Neural crest cell (in vitro differentiated cells): Measurements from ENCODE around the gene BCORL1. TPM values are rescaled to one million over a fixed set of nuclear protein-coding genes. Genes with fewer than 3 reads are reported as not detected.

Experiments
- DNase-seq: peaks from one replicate; pipeline ENCODE4 v3.0.0; 2021; ENCODE audit warnings: low read depth, mixed read lengths, low spot score
- H3K27ac Mint-ChIP-seq: one replicate; pipeline ENCODE4 v1.8.0; 2021; ENCODE audit warnings: mild to moderate bottlenecking, mixed read lengths; ENCODE audit not compliant: unreplicated experiment
- H3K27me3 Mint-ChIP-seq: 2 replicates; pipeline ENCODE4 v1.8.0; 2021; ENCODE audit warnings: low read depth, mild to moderate bottlenecking, mixed read lengths
- H3K36me3 Mint-ChIP-seq: 2 replicates; pipeline ENCODE4 v1.8.0; 2021; ENCODE audit warnings: low read depth, mild to moderate bottlenecking, mixed read lengths
- H3K4me1 Mint-ChIP-seq: 2 replicates; pipeline ENCODE4 v1.8.0; 2021; ENCODE audit warnings: mixed read lengths
- H3K4me3 Mint-ChIP-seq: one replicate; pipeline ENCODE4 v1.8.0; 2021; ENCODE audit warnings: mild to moderate bottlenecking, mixed read lengths
- H3K9me3 Mint-ChIP-seq: 2 replicates; pipeline ENCODE4 v1.8.0; 2021; ENCODE audit warnings: mixed read lengths
- CTCF ChIP-seq: fragments of 200-600 bp; sonication (generic); conservative IDR thresholded peaks from 2 replicates; pipeline ENCODE4 v1.5.0; 2021; ENCODE audit warnings: antibody characterized with exemption, mild to moderate bottlenecking
- total RNA-seq: library from RNA; stranded (reverse); gene quantifications from 2 replicates; pipeline ENCODE4 v1.2.1, GENCODE V29; 2021

The BCORL1 gene
- total RNA-seq, 1 donor from 2014 or later = 46.2 TPM

- no peak for TF ChIP-seq CTCF
- H3K9me3 Mint-ChIP-seq = no peaks in the 10 kb centered on the region
- peaks cover 42% of the 10 kb centered on the region for H3K27me3 Mint-ChIP-seq
- no peak overlapping the region for H3K27ac Mint-ChIP-seq
- H3K36me3 Mint-ChIP-seq = peaks cover 2% of the 10 kb centered on the region
- H3K4me3 Mint-ChIP-seq = peak overlapping the region; percentile 87
- no peak for DNase-seq
- peaks cover 31% of the 10 kb centered on the region for H3K4me1 Mint-ChIP-seq
Measured at GRCh38 chrX:129934952-129935351, 47.5 kb upstream of the BCORL1 start.

GRCh38 chrX:129938081-129938480 is 44.4 kb upstream of the BCORL1 start:
- H3K27me3 Mint-ChIP-seq = peaks cover 41% of the 10 kb centered on the region
- H3K36me3 Mint-ChIP-seq = no peaks in the 10 kb centered on the region
- H3K4me1 Mint-ChIP-seq = peaks cover 38% of the 10 kb centered on the region
- no peak overlapping the region for H3K27ac Mint-ChIP-seq
- H3K4me3 Mint-ChIP-seq = peak overlapping the region; percentile 27
- DNase-seq = no peak
- H3K9me3 Mint-ChIP-seq = peaks cover 3% of the 10 kb centered on the region
- TF ChIP-seq CTCF = no peak

GRCh38 chrX:129939986-129940385 is 42.4 kb upstream of the BCORL1 start:
- Mint-ChIP-seq H3K36me3 (no peaks in the 10 kb centered on the region), H3K27me3 (peaks cover 23% of the 10 kb centered on the region), H3K9me3 (peaks cover 3% of the 10 kb centered on the region), H3K4me3 (no peak overlapping the region), H3K27ac (no peak overlapping the region), H3K4me1 (peaks cover 23% of the 10 kb centered on the region)
- DNase-seq = no peak
- no peak for TF ChIP-seq CTCF

GRCh38 chrX:129940721-129941120 is 41.7 kb upstream of the BCORL1 start:
- Mint-ChIP-seq H3K36me3 (no peaks in the 10 kb centered on the region), H3K27me3 (peaks cover 18% of the 10 kb centered on the region), H3K27ac (no peak overlapping the region), H3K4me1 (peaks cover 23% of the 10 kb centered on the region), H3K9me3 (peaks cover 3% of the 10 kb centered on the region), H3K4me3 (peak overlapping the region; percentile 27)
- TF ChIP-seq CTCF = no peak
- no peak for DNase-seq

GRCh38 chrX:129945131-129945530 is 37.3 kb upstream of the BCORL1 start:
- Mint-ChIP-seq H3K4me1 (peaks cover 15% of the 10 kb centered on the region), H3K27ac (no peak overlapping the region), H3K36me3 (peaks cover 3% of the 10 kb centered on the region), H3K27me3 (peaks cover 4% of the 10 kb centered on the region), H3K4me3 (no peak overlapping the region), H3K9me3 (peaks cover 7% of the 10 kb centered on the region)
- no peak for DNase-seq
- no peak for TF ChIP-seq CTCF

- Mint-ChIP-seq H3K4me1 (peaks cover 42% of the 10 kb centered on the region), H3K27ac (no peak overlapping the region), H3K4me3 (peak overlapping the region; percentile 85), H3K9me3 (peaks cover 5% of the 10 kb centered on the region), H3K36me3 (peaks cover 3% of the 10 kb centered on the region), H3K27me3 (peaks cover 11% of the 10 kb centered on the region)
- no peak for TF ChIP-seq CTCF
- no peak for DNase-seq
Measured at GRCh38 chrX:129953334-129953648, 29.1 kb upstream of the BCORL1 start.
